Endothelial cell of umbilical vein (primary cell): ENCODE data around the gene COL19A1. TPM values are rescaled to one million over a fixed set of nuclear protein-coding genes. Genes with fewer than 3 reads are reported as not detected.

Experiments used
- BruUV-seq: library from RNA; stranded (reverse); fragments of 400-500 nt; replicated peaks from 2 replicates; lab custom pipeline; 2021; lab: Mats Ljungman, UMichigan
- CTCF ChIA-PET: fragments of 300-600, 350-600 bp; sonication (Branson Sonifier 250); formaldehyde crosslinking; loops from one replicate; lab custom pipeline; 2021; ENCODE audit warnings: antibody characterized with exemption, inconsistent platforms; lab: Charles Lee
- POLR2A ChIA-PET: fragments of 300-600, 350-600 bp; sonication (Branson Sonifier 250); formaldehyde crosslinking; loops from one replicate; lab custom pipeline; 2021; ENCODE audit warnings: antibody characterized with exemption, inconsistent platforms; lab: Charles Lee
- DNase-seq: peaks from one replicate; pipeline ENCODE4 v3.0.0-alpha.2; 2011; ENCODE audit warnings: low read depth, low spot score
- FAIRE-seq: peaks from 2 replicates; lab custom pipeline; 2011; peaks lifted over from hg19 to GRCh38; lab: Jason Lieb, UNC
- H2AFZ ChIP-seq: 2 replicates; pipeline ENCODE4 v1.6.0; 2012; ENCODE audit warnings: low read depth, low read length, control low read depth, inconsistent platforms
- H3K27ac ChIP-seq: 2 replicates; pipeline ENCODE4 v1.5.1; 2011; ENCODE audit warnings: low read depth, mild to moderate bottlenecking, control low read depth, low read length, moderate library complexity; ENCODE audit not compliant: insufficient read depth
- H3K27me3 ChIP-seq, 2 experiments: 2 replicates each; pipeline versions ENCODE4 v1.6.0 to v1.6.1; 2011; ENCODE audit warnings: low read length in 2 of 2, mixed read lengths in 1 of 2; ENCODE audit not compliant: control insufficient read depth in 2 of 2, insufficient read depth in 2 of 2
- H3K36me3 ChIP-seq, 2 experiments: 2 replicates in 1 of 2; 3 replicates in 1 of 2; pipeline ENCODE4 v1.5.1; 2011; ENCODE audit warnings: low read length in 2 of 2, mild to moderate bottlenecking in 1 of 2, moderate library complexity in 1 of 2; ENCODE audit not compliant: control insufficient read depth in 2 of 2, insufficient read depth in 2 of 2; ENCODE audit errors: extremely low read depth in 1 of 2
- H3K4me1 ChIP-seq: 3 replicates; pipeline ENCODE4 v1.5.1; 2011; ENCODE audit warnings: mild to moderate bottlenecking, low read length; ENCODE audit not compliant: control insufficient read depth, insufficient read depth; ENCODE audit errors: extremely low read depth
- H3K4me2 ChIP-seq: 2 replicates; pipeline ENCODE4 v1.6.1; 2011; ENCODE audit warnings: low read length, control low read depth, mixed read lengths; ENCODE audit not compliant: insufficient read depth
- H3K4me3 ChIP-seq, 3 experiments: fragments of 200-600 bp in 1 of 3; sonication (generic), shearing (Covaris generic) in 1 of 3; replicated peaks in 1 of 3; 2 replicates each; pipeline ENCODE4 v1.5.1; 2011 to 2016; ENCODE audit warnings: control low read depth in 3 of 3, low read length in 3 of 3, mild to moderate bottlenecking in 2 of 3, inconsistent platforms in 1 of 3, low read depth in 1 of 3, moderate library complexity in 1 of 3; ENCODE audit not compliant: insufficient read depth in 1 of 3
- H3K79me2 ChIP-seq: 2 replicates; pipeline ENCODE4 v1.6.0; 2012; ENCODE audit warnings: low read length, inconsistent platforms; ENCODE audit not compliant: control insufficient read depth, insufficient read depth
- H3K9ac ChIP-seq: replicated peaks from 2 replicates; pipeline ENCODE3; 2011; ENCODE audit warnings: low read length, control low read depth; ENCODE audit not compliant: insufficient read depth; ENCODE audit errors: extremely low read depth
- H3K9me1 ChIP-seq: replicated peaks from 3 replicates; pipeline ENCODE4 v1.6.0; 2011; ENCODE audit warnings: mild to moderate bottlenecking, low read length; ENCODE audit not compliant: control insufficient read depth, insufficient read depth; ENCODE audit errors: extremely low read depth
- H3K9me3 ChIP-seq: replicated peaks from 2 replicates; pipeline ENCODE4 v1.5.1; 2012; ENCODE audit warnings: low read length, inconsistent platforms; ENCODE audit not compliant: control insufficient read depth, insufficient read depth
- H4K20me1 ChIP-seq: replicated peaks from 2 replicates; pipeline ENCODE3; 2011; ENCODE audit warnings: mild to moderate bottlenecking, low read length; ENCODE audit not compliant: control insufficient read depth, insufficient read depth; ENCODE audit errors: extremely low read depth
- CTCF ChIP-seq, 2 donors: IDR thresholded peaks; 1 replicate in 1 of 2; 2 replicates in 1 of 2; pipeline ENCODE4 v1.5.1; 2011; ENCODE audit warnings: low read length in 2 of 2, mild to moderate bottlenecking in 2 of 2, moderate library complexity in 2 of 2, control low read depth in 1 of 2, inconsistent platforms in 1 of 2, low read depth in 1 of 2; ENCODE audit not compliant: insufficient read depth in 1 of 2; ENCODE audit errors: extremely low read depth in 1 of 2
- EZH2 ChIP-seq: IDR thresholded peaks from 2 replicates; pipeline ENCODE4 v1.6.1; 2012; ENCODE audit warnings: borderline replicate concordance, low read depth, mild to moderate bottlenecking, moderate library complexity, low read length, inconsistent platforms; ENCODE audit not compliant: severe bottlenecking
- FOS ChIP-seq: IDR thresholded peaks from 2 replicates; pipeline ENCODE4 v1.6.1; 2011; ENCODE audit warnings: mild to moderate bottlenecking, low read length, moderate library complexity, borderline replicate concordance; ENCODE audit not compliant: insufficient read depth
- GATA2 ChIP-seq: IDR thresholded peaks from 2 replicates; pipeline ENCODE4 v1.7.0; 2011; ENCODE audit warnings: low read depth, mild to moderate bottlenecking, moderate library complexity, mixed read lengths, low read length; ENCODE audit not compliant: insufficient read length, insufficient read depth
- JUN ChIP-seq: IDR thresholded peaks from 2 replicates; pipeline ENCODE4 v1.6.1; 2011; ENCODE audit warnings: borderline replicate concordance, low read depth; ENCODE audit not compliant: insufficient read length, insufficient read depth
- MAX ChIP-seq: IDR thresholded peaks from 2 replicates; pipeline ENCODE4 v1.6.1; 2011; ENCODE audit not compliant: insufficient read depth, insufficient read length
- MYC ChIP-seq: IDR thresholded peaks from one replicate; pipeline ENCODE4 v1.6.1; 2011; ENCODE audit warnings: mild to moderate bottlenecking, low read depth, low read length
- POLR2A ChIP-seq: IDR thresholded peaks from 2 replicates; pipeline ENCODE4 v1.6.1; 2012; ENCODE audit warnings: low read depth, mild to moderate bottlenecking, control low read depth, low read length
- POLR2AphosphoS5 ChIP-seq: IDR thresholded peaks from 2 replicates; pipeline ENCODE4 v1.6.1; 2012; ENCODE audit warnings: low read depth, mild to moderate bottlenecking, control low read depth, low read length, moderate library complexity; ENCODE audit not compliant: insufficient read depth
- dilution Hi-C: fragments of 300-500 bp; cut with MboI; formaldehyde crosslinking; loops from one replicate; pipeline ENCODE4 v1.15.0; 2019; ENCODE audit warnings: low sequenced_read_pairs; ENCODE audit not compliant: extremely low pct_ligation_motif_present
- intact Hi-C: fragments of 100-400 bp; cut with micrococcal nuclease; formaldehyde crosslinking; loops from one replicate; pipeline ENCODE4 v1.10.0; 2022
- polyA plus RNA-seq, 4 experiments: library from polyadenylated mRNA; depleted of rRNA in 3 of 4; stranded (reverse) in 3 of 4; unstranded in 1 of 4; fragments of >200 nt; gene quantifications; 2 replicates each; pipeline versions ENCODE4 v1.2.1 to v1.2.3, GENCODE V29; 2011 to 2012; ENCODE audit warnings: missing spikeins in 1 of 4
- total RNA-seq: library from RNA; stranded (reverse); gene quantifications from 2 replicates; pipeline ENCODE4 v1.2.3, GENCODE V29; 2021

COL19A1 gene
- total and polyA plus RNA-seq, 2 donors (not counting 3 experiments of a cell fraction or from before 2014, with no cell fraction given), result not detected

- Histone ChIP-seq H2AFZ (no peak overlapping the region), H3K36me3 (no peaks in the 10 kb centered on the region), H3K9me1 (no peaks in the 10 kb centered on the region), H3K79me2 (no peaks in the 10 kb centered on the region), H3K4me1 (peaks cover 7% of the 10 kb centered on the region), H3K27ac (no peak overlapping the region), H4K20me1 (no peaks in the 10 kb centered on the region), H3K27me3 (peaks cover 22 to 39% of the 10 kb centered on the region in 2 experiments), H3K9me3 (no peaks in the 10 kb centered on the region), H3K9ac (no peak overlapping the region), H3K4me2 (no peak overlapping the region), H3K4me3 (no peak overlapping the region)
- ChIA-PET CTCF (no interaction called here), POLR2A (no interaction called here)
- FAIRE-seq (no peak), DNase-seq (no peak)
- TF ChIP-seq FOS (no peak), POLR2A (no peak), EZH2 (no peak), CTCF (IDR thresholded peaks at IDR 0.05; ENCODE audit: extremely low read depth in 1 of 2, insufficient read depth in 1 of 2, low read depth in 1 of 2, low read length in 2 of 2) (no peak), JUN (no peak), MAX (no peak), MYC (no peak), GATA2 (no peak), POLR2AphosphoS5 (no peak)
- intact Hi-C loops (no loop called here), dilution Hi-C loops (no loop called here)
- BruUV-seq, result no TSS peak
Observed at GRCh38 chr6:69868961-69869360, 2.6 kb downstream of the COL19A1 start.
